ENCODE measurements around the gene BABAM2.

The BABAM2 gene

GRCh38 chr2:28339516-28340175 lies 449.1 kb downstream of the BABAM2 start:
- DNase-seq: no peak

DNA sequence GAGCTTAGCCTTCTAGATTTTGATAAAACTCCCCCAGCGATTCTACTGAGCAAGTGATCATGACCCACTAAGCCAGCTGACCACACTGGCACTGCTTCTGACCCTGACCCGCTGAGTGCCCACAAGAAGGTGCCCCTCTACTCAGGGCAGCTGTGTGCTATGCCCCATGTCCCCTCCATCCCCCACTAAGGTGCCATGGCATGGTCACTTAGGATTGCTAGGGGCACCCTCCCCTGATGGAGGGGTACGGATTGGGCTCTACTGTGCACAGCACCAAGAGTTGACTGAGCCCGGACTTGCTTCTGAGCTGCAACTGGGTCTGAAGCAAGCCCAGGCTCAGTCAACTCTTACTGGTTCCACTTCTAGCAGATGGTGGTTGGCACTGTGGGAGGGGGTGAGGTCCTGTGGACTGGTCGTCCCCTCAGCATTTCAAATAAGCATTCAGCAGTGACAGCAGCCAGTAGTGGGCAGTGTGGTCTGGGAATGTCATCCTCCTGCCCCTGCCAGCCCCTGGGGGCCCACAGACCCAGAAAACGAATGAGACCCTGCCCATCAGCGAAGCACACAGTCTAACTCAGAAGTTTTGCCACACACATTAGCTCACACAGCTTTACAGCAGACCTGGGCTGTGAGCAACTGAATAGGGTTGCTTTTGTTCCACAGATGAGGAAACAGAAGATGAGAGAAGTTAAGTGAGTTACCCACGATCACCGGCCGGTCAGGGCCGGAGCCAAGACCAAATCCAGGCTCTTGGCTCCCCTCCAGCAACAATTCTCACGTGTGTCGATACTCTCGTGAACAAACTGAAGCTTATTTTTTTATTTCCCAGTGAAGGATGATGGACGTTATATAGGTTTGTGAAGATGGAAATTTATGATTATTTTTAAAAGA lies 450.0 kb downstream of the BABAM2 start:
- DNase-seq: no peak

DNA sequence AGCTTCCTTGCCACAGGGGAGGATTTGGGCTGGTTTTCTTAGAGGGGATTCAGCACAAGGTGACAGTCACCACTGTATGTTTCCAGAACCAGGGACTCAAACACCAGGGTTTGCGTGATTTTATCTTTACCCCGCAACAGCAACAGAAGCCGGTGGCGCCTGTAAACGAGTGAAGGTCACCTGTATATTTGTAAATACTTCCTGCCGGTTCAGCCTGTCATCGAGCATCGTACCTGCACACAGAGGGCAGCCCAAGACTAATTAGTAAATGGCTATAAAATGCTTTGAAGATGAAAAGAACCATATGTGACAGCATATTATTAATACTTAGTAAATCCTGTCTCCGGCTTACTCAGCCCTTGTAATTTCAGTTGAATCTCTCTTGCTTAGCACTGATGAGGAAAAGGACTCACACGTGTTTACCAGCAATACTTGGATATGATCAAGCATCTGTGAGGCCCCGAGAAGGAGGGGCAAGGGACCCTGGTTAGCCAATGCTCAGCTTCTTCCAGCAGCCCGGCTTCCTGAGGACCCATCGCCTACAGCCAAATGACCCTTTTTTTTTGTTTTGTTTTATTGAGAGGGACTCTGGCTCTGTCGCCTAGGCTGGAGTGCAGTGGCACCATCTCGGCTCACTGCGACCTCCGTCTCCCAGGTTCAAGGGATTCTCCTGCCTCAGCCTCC lies 450.8 kb downstream of the BABAM2 start:
- DNase-seq: no peak

- no peak for DNase-seq
These were observed 451.8 kb downstream of the BABAM2 start for GRCh38 chr2:28342081-28342967.

DNA sequence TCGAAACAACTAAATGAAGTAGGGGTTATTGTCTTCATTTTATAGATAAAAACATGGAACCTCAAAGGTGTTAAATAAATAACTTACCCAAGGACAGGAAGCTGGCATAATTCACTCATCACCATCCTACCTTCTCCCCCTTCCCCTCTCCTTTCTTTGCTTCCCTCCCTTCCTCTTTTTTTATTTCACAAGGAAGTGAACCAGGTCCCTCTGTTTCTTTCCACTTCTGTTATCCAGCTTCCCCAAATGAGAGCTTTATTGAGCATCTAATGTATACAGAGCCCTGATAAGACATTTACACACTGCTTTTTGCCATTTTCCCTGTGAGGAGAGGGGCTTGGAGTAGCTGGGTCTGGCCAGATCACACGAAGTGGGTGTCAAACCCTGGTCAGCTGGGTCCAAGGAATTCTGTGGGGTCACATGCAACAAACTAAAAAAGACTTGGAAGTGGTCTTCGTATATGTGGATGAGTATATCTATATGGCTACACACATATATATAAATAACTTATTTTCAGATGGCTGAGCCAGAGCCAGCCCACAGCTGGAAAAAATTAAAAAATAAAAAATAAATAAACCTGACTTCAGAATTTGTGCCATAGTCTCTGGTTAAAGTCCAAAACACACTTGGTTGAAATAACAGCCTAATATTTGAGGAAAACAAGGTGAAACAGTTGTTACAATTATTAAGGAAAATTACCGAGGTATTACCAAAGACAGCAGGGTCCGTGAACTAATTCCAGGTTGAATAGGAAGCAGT lies 452.8 kb downstream of the BABAM2 start:
- no peak for DNase-seq

DNA sequence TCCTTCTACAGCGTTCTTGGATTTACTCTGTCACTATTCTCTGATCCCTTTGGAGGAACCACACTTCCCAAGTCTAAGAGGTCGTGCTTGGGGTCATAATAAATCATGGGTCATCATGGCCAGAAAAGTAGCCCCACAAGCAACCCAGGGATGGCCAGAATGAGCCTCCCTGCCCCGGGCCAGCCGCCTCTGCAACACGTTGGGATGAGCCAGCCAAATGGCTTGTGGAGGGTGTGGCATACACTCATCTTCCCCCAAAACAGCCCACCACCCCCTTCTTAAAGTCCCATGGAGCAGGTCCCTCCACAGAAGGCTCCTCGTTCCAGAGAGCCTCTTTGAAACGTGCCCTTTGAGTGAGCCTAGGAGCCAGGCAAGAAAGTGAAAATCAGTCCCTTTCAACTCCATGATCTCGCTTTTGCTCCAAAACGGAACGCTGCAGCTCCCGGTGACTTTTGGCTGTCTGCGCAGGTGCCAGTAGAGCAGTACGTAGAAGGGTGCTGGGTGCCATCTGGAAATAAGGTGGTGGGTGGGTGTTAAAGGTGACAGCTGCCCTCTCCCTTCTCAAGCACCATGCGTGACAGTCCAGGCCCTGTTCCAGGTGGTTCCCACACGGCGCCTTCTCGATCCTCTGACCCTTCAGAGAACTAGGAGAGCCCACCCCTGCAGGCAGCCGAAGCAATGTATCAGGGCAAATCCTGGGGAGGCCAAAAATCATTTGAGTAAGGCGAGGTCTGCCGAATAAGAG lies 453.6 kb downstream of the BABAM2 start:
- DNase-seq: no peak

- DNase-seq: no peak
These were observed 454.3 kb downstream of the BABAM2 start for GRCh38 chr2:28344756-28345373.

DNA sequence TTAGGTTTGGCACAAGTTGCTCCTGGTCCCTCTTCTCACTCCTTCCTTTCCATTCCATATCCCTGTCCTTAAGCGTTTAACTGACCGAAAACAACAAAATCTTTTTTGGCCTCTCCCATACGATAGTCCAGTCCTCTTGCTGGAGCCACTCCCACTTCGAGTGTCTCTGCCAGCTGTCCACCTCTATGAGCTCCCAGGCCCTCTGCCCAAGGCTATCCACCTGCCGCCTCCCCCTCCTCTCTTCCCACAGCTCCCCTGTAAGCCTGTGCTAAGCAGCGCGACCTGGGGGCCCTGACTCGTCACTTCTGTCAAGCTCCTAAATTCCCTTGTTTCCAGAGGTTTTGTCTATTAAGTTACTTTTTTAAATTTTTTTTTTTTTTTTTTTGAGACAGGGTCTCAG lies 455.1 kb downstream of the BABAM2 start:
- no peak for DNase-seq

- no peak for DNase-seq
These were observed 456.1 kb downstream of the BABAM2 start for GRCh38 chr2:28346587-28346986.

- DNase-seq: no peak
These were observed 456.7 kb downstream of the BABAM2 start for GRCh38 chr2:28347193-28347592.

- no peak for DNase-seq
These were observed 457.1 kb downstream of the BABAM2 start for GRCh38 chr2:28347596-28347995.

- DNase-seq: no peak
These were observed 457.6 kb downstream of the BABAM2 start for GRCh38 chr2:28348149-28348567.

DNA sequence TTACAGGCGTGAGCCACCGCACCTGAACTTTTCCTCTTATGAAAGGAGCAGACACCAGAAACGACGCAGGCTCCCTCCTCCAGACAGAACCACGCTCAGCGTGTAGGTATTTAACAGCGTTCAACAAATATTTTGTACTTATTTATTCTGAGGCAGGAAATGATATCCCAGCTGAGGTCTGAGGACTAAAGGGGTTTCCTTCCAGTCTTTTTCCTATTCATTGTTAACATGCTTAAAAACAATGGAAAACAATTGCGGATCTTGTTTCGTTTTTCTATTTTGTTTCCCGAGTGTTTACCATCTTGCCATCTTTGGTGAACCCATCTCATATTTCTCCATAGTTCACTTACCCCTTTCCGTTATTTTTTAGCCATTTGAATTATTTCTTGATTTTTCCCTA lies 458.4 kb downstream of the BABAM2 start:
- no peak for DNase-seq

DNA sequence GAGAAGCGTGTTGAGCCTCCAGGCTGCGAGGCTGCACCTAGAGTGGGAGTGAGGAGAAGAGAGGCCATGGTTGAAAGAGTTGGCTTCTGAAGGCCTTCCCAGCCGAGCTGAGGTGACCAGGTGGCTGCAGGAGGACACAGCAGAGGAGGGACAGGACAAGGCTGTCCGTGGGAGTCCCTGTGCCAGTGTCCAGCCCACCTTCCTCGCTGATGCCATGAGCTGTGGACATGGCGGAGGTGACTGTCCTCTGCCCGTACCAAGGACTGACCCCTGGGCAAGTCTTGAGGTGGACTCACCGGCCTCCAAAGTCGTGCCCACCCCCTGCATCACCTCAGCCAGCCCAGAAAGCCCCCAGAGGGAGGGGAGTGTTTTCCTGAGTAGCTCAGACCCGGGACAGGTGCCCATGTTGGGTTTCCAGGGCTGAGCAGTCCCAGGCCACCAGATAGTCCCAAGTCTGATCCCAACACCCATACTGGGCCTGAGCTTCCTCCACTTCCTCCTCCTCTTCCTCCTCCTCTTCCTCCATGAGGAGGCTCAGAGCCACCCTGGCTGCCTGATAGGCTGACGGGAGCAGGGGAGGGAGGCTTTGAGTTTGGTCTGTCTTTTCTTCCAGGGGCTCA lies 459.1 kb downstream of the BABAM2 start:
- no peak for DNase-seq

GRCh38 chr2:28350196-28350595 lies 459.7 kb downstream of the BABAM2 start:
- DNase-seq: no peak

GRCh38 chr2:28350791-28351285 lies 460.3 kb downstream of the BABAM2 start:
- DNase-seq: no peak

DNA sequence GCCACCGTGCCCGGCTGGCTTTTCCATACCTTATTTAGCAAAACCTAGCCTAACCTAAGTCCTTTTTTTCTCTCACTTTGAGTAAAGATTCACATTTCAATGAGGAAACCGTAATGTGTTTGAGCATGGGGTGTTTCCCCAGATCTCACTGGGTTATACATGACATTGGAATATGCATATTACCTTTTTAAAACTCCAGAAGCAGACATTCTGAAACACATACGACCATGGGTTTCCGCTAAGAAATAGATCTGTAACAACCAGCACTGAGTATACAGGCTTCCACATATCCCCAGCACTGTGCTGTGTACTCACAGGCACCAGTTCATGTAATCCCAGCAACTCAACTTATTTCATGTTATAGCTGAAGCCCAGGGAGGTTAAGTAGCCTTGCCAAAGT lies 461.1 kb downstream of the BABAM2 start:
- DNase-seq: no peak

- no peak for DNase-seq
These were observed 461.6 kb downstream of the BABAM2 start for GRCh38 chr2:28352104-28352503.

GRCh38 chr2:28352610-28353195 lies 462.2 kb downstream of the BABAM2 start:
- no peak for DNase-seq

Measured in stimulated activated CD4-positive, alpha-beta T cell treated with anti-CD3 and anti-CD28 coated beads, Interleukin-12 subunit alpha, Interleukin-12 subunit beta, amount 100 ng/mL, for 4 hours (primary cell).